ENCODE results near the gene PPIP5K1. TPM values are rescaled to one million over a fixed set of nuclear protein-coding genes. Genes with fewer than 3 reads are reported as not detected.

The PPIP5K1 gene
- total and polyA plus RNA-seq, 9 of the 15 experiments (the other 6 are each of a cell fraction or from before 2014, with no cell fraction given): 2.5 to 74.6 (median 35.1) TPM

DNA sequence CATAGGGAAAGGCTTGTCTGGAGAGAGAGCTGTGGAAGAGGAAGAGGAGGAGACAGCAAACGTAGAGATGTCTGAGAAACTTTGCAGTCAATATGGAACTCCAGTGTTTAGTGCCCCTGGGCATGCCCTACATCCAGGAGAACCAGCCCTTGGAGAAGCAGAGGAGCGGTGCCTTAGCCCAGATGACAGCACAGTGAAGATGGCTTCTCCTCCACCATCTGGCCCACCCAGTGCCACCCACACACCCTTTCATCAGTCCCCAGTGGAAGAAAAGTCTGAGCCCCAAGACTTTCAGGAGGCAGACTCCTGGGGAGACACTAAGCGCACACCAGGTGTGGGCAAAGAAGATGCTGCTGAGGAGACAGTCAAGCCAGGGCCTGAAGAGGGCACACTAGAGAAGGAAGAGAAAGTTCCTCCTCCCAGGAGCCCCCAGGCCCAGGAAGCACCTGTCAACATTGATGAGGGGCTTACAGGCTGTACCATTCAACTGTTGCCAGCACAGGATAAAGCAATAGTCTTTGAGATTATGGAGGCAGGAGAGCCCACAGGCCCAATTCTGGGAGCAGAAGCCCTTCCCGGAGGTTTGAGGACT, 65.7 kb downstream of the PPIP5K1 start (continued):
- no peak for TF ChIP-seq ZFP36 (IDR thresholded peaks at IDR 0.05; ENCODE audit: low read depth, low read length, partially characterized antibody)
- TF ChIP-seq CHD4 (IDR thresholded peaks at IDR 0.05; ENCODE audit: insufficient read depth, insufficient replicate concordance, low read depth, low read length, poor library complexity, severe bottlenecking): no peak
- no peak for TF ChIP-seq NFE2L1 (tag; IDR thresholded peaks at IDR 0.05; ENCODE audit: borderline replicate concordance, low read depth)
- TF ChIP-seq CAMTA2 (CRISPR knock-in tag; conservative IDR thresholded peaks at IDR 0.05): no peak

DNA sequence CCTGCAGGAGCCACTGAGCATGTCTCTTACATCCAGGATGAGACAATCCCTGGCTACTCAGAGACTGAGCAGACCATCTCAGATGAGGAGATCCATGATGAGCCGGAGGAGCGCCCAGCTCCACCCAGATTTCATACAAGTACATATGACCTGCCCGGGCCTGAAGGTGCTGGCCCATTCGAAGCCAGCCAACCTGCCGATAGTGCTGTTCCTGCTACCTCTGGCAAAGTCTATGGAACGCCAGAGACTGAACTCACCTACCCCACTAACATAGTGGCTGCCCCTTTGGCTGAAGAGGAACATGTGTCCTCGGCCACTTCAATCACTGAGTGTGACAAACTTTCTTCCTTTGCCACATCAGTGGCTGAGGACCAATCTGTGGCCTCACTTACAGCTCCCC, 66.4 kb downstream of the PPIP5K1 start:
- intact Hi-C loops (cut with micrococcal nuclease) (no loop called here), in situ Hi-C loops (cut with MboI) (no loop called here)
- Histone ChIP-seq H2AFZ (ENCODE audit: low read depth, low read length) (no peak overlapping the region), H3K4me2 (ENCODE audit: insufficient read depth, low read length) (no peak overlapping the region), H3K36me3 (ENCODE audit: control insufficient read depth, insufficient read depth, low read length) (peaks cover 63% of the 10 kb centered on the region; the same call in 2 of the 3 replicates), H3K27ac (ENCODE audit: extremely low read depth, low read depth, low read length) (no peak overlapping the region), H4K20me1 (replicated peaks; ENCODE audit: control insufficient read depth, insufficient read depth, low read length) (peaks cover 5% of the 10 kb centered on the region; the same call in 1 of the 2 replicates), H3K79me2 (ENCODE audit: control insufficient read depth, insufficient read depth, low read length) (peaks cover 11% of the 10 kb centered on the region; the same call in 2 of the 3 replicates), H3K9me1 (ENCODE audit: control insufficient read depth, insufficient read depth, low read length) (no peaks in the 10 kb centered on the region), H3K9me3 (replicated peaks; ENCODE audit: control insufficient read depth, insufficient read depth, low read depth, low read length) (no peaks in the 10 kb centered on the region), H3K4me3 (no peak overlapping the region), H3K27me3 (ENCODE audit: control insufficient read depth in 2 of 2, insufficient read depth in 2 of 2, low read length in 2 of 2) (no peaks in the 10 kb centered on the region), H3K9ac (ENCODE audit: insufficient read depth in 1 of 2, low read depth in 2 of 2, low read length in 2 of 2) (no peak overlapping the region), H3K4me1 (replicated peaks in 1 of 2; ENCODE audit: control insufficient read depth in 2 of 2, insufficient read depth in 2 of 2, low read length in 2 of 2) (peaks cover 13 to 20% of the 10 kb centered on the region in 2 experiments; a peak in 4 of 5 replicates)
- POLR2A ChIA-PET: interaction anchor here (1.8 kb wide), 1 partner anchor 9 kb away, joined by 4 read pairs; no protein-coding TSS in a partner anchor
- CTCF ChIA-PET (ENCODE audit: low intra/inter-chr PET ratio): no interaction called here
- DNase-seq (ENCODE audit: extremely low read depth in 1 of 4, low spot score in 3 of 4): no peak
- ATAC-seq: no peak
- WGBS (ENCODE audit: insufficient coverage, low coverage, missing lambda C conversion rate): 94% methylated on average over 7 of the region's 7 CpGs
- TF ChIP-seq MEIS2 (IDR thresholded peaks at IDR 0.05; ENCODE audit: partially characterized antibody) (no peak), BRF1 (IDR thresholded peaks at IDR 0.05; ENCODE audit: borderline replicate concordance, extremely low read depth, insufficient read length) (no peak), MEF2D (tag; conservative IDR thresholded peaks at IDR 0.05; ENCODE audit: low read depth) (no peak), HMG20A (CRISPR knock-in tag; conservative IDR thresholded peaks at IDR 0.05) (no peak)
- FAIRE-seq: no peak
- BruUV-seq (replicated peaks): no TSS peak

Data from K562 (cell line).